DOHH2 (cell line): ENCODE results near the gene EPHB1.

ENCODE experiments used
- CTCF ChIP-seq: fragments of 200-600 bp; sonication (generic); IDR thresholded peaks from one replicate; pipeline ENCODE4 v1.5.1; 2014; ENCODE audit warnings: antibody characterized with exemption, mild to moderate bottlenecking, low read depth, low read length; ENCODE audit not compliant: poor library complexity, severe bottlenecking
- EZH2phosphoT487 ChIP-seq: fragments of 200-600 bp; sonication (generic); IDR thresholded peaks from 2 replicates; pipeline ENCODE4 v1.6.1; 2017; ENCODE audit warnings: borderline replicate concordance, mild to moderate bottlenecking, antibody characterized with exemption, low read length, moderate library complexity, mixed read lengths

- TF ChIP-seq CTCF: no peak
- no peak for TF ChIP-seq EZH2phosphoT487
Measured at GRCh38 chr3:135071483-135071882, 276.4 kb downstream of the EPHB1 start.
